HTR-8/SVneo (cell line): Measurements from ENCODE around the gene YBX3.
"Not testable (repeated sequence)": the region's sequence is repeated elsewhere in the genome, so short reads cannot be mapped to it uniquely, and the experiment has no call there.

Experiments
- DNase-seq: peaks from one replicate; pipeline ENCODE4 v3.0.0; 2011; ENCODE audit warnings: low spot score, mixed read lengths; ENCODE audit not compliant: insufficient read length
- FAIRE-seq: peaks from 2 replicates; lab custom pipeline; 2011; peaks lifted over from hg19 to GRCh38; lab: Jason Lieb, UNC

YBX3 gene

GRCh38 chr12:10722905-10723746 lies at the start of gene YBX3:
YBX3 (minus strand) TSS chr12:10723323; CDS start chr12:10723111, 212 bp downstream.
- DNase-seq (peak; percentile 63), FAIRE-seq (no peak)

DNA sequence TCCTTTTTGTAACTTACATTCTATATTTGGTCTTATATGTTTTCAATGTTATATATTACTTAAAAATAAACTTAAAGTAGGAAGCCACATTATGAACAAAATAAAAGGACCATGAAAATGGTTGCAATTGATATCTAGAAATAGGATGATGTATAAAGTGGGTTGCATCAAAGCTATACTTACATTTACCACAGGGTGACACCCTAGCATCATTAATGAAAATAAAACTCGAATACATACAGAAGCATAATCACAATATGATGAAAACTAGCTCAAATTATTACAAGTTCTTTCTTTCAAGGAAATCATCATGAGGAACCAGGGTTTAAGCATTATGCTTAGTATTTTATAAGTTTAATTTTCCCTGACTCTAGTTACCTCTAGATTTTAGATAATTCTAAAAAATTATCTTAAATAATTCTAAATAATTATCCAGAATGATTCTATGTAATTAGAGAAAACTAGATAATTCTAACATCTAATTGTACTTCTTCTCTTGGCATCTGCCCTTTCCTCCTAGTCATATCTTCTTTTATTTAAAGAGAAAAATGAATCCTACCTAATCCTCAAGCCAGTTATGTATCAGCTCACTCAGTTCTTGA lies 48.1 kb upstream of the YBX3 start:
- no peak for FAIRE-seq
- DNase-seq: peak; percentile 9

DNA sequence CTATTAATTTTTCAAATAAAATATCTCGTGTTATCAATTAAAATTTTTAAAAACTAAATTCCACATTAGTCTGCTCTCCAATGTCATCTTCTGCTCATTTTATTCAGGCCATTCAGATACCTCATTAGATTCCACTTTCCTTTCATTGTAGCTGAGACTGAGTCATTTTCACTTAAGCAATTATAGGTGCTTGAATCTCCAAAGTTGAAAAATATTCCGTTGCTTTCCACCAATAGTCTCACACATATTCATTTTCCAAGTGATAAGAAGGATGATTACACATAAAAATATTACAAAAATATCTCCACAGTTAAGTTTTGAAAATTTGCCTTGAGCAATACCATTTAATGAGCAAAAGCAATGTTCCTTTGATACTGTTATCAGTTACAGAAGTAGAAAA lies 36.5 kb upstream of the YBX3 start:
- FAIRE-seq (no peak), DNase-seq (no peak)

- DNase-seq: no peak
- no peak for FAIRE-seq
Measured at GRCh38 chr12:10756194-10756593, 33.1 kb upstream of the YBX3 start.

GRCh38 chr12:10753059-10753458 lies 29.9 kb upstream of the YBX3 start:
- DNase-seq: no peak
- FAIRE-seq: peak; percentile 33

DNA sequence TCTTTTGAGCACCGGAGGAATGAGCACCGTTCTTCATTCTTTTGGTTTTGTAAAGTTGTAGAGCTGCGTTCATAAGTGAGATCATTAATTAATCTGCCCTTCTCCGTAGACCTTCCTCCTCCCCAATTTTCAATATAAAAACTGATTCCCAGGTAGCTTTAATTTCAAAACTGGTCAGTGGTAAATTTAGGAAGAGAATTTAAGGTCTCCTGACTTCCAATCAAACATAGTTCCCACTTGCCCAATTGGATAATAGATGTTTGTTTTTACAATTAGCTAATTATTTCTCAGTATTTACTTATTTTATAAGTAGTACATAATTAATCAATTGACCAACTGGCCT lies 27.2 kb upstream of the YBX3 start:
- DNase-seq: no peak

GRCh38 chr12:10749700-10750384 lies 26.7 kb upstream of the YBX3 start:
- peak; percentile 63 for FAIRE-seq
- DNase-seq: peak; percentile 59

More for the DNA sequence above, 27.2 kb upstream of the YBX3 start:
- FAIRE-seq: no peak

DNA sequence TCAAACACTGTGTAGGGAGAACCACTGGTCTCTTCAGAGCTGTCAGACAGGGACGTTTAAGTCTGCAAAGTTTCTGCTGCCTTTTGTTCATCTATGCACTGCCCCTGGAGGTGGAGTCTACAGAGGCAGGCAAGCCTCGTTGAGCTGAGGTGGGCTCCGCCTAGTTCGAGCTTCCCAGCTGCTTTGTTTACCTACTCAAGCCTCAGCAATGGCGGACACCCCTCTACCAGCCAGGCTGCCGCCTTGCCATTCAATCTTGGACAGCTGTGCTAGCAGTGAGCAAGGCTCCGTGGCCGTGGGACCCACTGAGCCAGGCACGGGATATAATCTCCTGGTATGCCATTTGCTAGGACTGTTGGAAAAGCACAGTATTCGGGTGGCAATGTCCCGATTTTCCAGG lies 24.6 kb upstream of the YBX3 start:
- no peak for FAIRE-seq
- no peak for DNase-seq

GRCh38 chr12:10743420-10743819 lies 20.3 kb upstream of the YBX3 start:
- DNase-seq, FAIRE-seq: not testable (repeated sequence)

DNA sequence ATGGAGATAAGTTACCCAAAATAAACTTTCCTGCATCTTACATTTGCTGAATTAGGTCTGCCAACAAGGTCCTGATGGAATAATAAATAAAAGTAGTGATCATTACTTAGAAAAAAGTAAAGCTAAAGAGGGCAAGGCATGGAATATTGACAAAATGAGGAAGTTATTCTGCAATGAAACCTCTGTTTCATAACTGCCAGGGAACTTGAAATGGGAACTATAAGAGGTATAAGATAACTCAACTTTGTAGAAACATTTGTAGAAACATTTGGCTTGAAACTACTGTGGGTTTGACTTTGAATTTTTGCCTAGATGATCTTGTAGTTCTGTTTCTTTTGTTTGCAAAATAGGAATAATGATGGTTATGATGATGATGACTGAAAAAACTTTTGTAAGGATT lies 18.7 kb upstream of the YBX3 start:
- FAIRE-seq: no peak
- DNase-seq: no peak

DNA sequence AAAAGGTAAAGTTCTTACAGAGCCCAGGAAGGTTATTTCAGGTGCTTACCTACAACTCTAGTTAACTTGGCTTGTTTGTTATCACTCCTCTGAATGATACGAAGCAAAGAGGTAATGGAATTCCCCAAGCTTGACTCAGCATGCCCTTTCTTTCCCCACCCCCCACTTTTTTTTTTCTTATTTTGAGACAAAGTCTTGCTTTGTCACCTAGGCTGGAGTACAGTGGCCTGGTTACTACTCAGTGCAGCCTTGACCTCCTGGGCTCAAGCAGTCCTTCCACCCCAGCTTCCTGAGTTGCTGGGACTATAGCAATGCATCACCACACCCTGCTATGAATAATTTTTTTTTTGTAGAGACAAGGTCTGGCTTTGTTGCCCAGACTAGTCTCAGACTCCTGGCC lies 17.1 kb upstream of the YBX3 start:
- DNase-seq (no peak), FAIRE-seq (no peak)

- FAIRE-seq (no peak), DNase-seq (no peak)
Measured at GRCh38 chr12:10739157-10740118, 16.3 kb upstream of the YBX3 start.

- no peak for DNase-seq
- no peak for FAIRE-seq
Measured at GRCh38 chr12:10737249-10737648, 14.1 kb upstream of the YBX3 start.

DNA sequence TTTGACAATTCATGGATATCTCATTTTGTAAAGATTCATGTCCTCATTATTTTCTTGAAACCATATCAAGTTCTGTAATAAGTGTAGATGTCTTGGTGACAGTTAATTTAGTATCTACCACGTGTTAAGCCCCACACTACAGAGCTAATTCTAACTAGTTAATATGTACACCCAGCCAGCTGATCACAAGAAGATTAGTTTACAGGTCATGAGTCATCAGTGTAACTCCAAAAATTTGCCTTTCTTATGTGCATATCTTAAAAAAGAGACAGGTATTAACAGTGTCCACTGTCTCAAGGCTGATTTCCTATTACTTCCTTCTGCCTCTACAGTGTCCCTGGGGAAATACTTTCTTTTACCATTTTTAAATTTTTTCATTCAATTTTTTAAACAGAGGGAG lies 13.3 kb upstream of the YBX3 start:
- no peak for FAIRE-seq
- no peak for DNase-seq

GRCh38 chr12:10735428-10735827 lies 12.3 kb upstream of the YBX3 start:
- no peak for DNase-seq
- FAIRE-seq: no peak

DNA sequence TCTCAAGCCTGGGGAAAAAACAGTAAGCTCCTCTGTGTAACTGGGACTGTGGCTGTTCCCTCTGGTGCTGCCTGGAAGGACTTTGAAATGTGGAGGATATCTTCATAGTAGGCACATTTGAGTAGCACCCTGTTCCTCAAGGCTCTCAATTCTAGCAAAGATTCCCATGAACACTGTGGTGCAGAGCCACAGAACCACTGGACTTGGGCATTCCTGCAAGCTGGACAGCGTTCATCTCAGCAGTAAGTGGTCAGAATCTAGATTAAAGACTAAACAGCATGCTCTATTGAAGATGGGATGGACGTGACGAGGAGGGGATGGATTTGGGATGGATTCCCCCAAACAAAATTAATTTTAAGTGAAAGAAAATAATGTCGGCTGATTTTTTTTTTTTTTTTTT lies 9.4 kb upstream of the YBX3 start:
- no peak for DNase-seq
- FAIRE-seq: no peak

DNA sequence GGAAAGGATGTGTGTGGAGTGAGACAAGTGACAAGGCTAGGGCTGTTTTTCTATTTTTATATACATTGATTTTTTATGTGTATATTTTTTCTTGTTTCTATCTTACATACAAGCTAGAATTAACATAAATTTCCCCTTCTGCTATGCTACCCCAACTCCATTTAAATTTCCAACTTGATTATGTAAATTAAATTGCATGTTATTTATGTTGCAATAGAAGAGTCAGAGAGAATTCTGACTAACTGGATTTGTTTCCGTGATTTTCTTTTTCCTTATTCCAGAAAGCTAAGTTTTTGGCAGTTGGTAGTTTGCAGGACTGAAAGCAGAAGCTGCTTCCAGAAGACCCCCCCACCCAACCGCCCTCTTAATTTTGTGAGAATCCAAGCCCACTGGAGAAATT lies 8.9 kb upstream of the YBX3 start:
- no peak for FAIRE-seq
- DNase-seq: no peak

GRCh38 chr12:10730559-10730958 lies 7.4 kb upstream of the YBX3 start:
- FAIRE-seq (no peak), DNase-seq (no peak)

DNA sequence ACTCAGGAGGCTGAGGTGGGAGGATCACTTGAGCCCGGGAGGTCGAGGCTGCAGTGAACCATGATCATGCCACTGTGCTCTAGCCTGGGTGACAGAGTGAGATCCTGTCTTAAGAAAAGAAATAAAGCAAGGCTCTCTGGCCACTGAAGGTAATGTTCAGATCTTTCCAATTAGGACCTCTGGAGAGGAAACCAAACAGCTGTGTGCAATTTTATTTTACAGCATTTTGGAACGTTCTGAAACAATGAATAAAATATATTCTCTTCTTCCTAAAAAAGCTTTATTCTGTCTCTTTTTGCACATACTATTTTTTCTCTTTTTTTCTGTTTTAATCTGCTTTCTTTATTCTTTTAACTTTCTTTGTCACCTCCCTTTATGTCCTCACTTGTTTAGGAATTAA lies 5.0 kb upstream of the YBX3 start:
- DNase-seq (no peak), FAIRE-seq (no peak)

- no peak for DNase-seq
- no peak for FAIRE-seq
Measured at GRCh38 chr12:10726945-10727344, 3.8 kb upstream of the YBX3 start.
